Measurements from ENCODE around the gene CD81. TPM values are rescaled to one million over a fixed set of nuclear protein-coding genes. Genes with fewer than 3 reads are reported as not detected.

Gene CD81
- total and polyA plus RNA-seq, 2 experiments from 2014 or later: 88.6 to 290 TPM

GRCh38 chr11:2395856-2396255 is 18.7 kb downstream of the CD81 start:
- Histone ChIP-seq H4K20me1 (replicated peaks; ENCODE audit: insufficient read depth) (no peaks in the 10 kb centered on the region; the same call in 1 of the 2 replicates), H3F3A (replicated peaks; ENCODE audit: low read depth) (no peaks in the 10 kb centered on the region), H3K4me1 (ENCODE audit: insufficient read depth) (no peaks in the 10 kb centered on the region), H3K4me2 (no peak overlapping the region), H3K27ac (ENCODE audit: low read depth) (no peak overlapping the region), H3K79me2 (replicated peaks; ENCODE audit: insufficient read depth) (peaks cover under 1% of the 10 kb centered on the region), H3K4me3 (no peak overlapping the region), H3K9me2 (ENCODE audit: insufficient read depth) (no peaks in the 10 kb centered on the region), H3K36me3 (ENCODE audit: insufficient read depth) (no peaks in the 10 kb centered on the region; the same call in 1 of the 2 replicates), H3K27me3 (ENCODE audit: insufficient read depth) (no peaks in the 10 kb centered on the region), H2AFZ (no peak overlapping the region)
- DNase-seq (ENCODE audit: low spot score) (no peak), ATAC-seq (no peak)
- Mint-ChIP-seq H3K27me3 (ENCODE audit: insufficient read depth, low read depth, poor library complexity) (peaks cover 10% of the 10 kb centered on the region), H3K9me3 (no peaks in the 10 kb centered on the region), H3K36me3 (ENCODE audit: low read depth) (peaks cover 10% of the 10 kb centered on the region; the same call in 1 of the 3 replicates), H3K4me3 (no peak overlapping the region), H3K27ac (no peak overlapping the region), H3K4me1 (no peaks in the 10 kb centered on the region; the same call in 2 of the 3 replicates)
- TF ChIP-seq POLR2AphosphoS5 (IDR thresholded peaks at IDR 0.05; ENCODE audit: low read depth): no peak
- TF ChIP-seq NANOG (IDR thresholded peaks at IDR 0.05; ENCODE audit: borderline replicate concordance): no peak
- no peak for TF ChIP-seq STAT1 (IDR thresholded peaks at IDR 0.05; ENCODE audit: unreplicated experiment)
- no peak for TF ChIP-seq CTCF (conservative IDR thresholded peaks at IDR 0.05; ENCODE audit: low read depth in 2 of 2)
- no peak for TF ChIP-seq EZH2phosphoT487 (IDR thresholded peaks at IDR 0.05; ENCODE audit: unreplicated experiment)
- TF ChIP-seq REST (IDR thresholded peaks at IDR 0.05; ENCODE audit: unreplicated experiment): no peak
- no peak for TF ChIP-seq CREB1 (CRISPR knock-in tag; IDR thresholded peaks at IDR 0.05; ENCODE audit: low read depth)
- TF ChIP-seq ZNF462 (CRISPR knock-in tag; IDR thresholded peaks at IDR 0.05): no peak
- TF ChIP-seq JUNB (IDR thresholded peaks at IDR 0.05; ENCODE audit: unreplicated experiment): no peak
- no peak for TF ChIP-seq ZNF114 (CRISPR knock-in tag; IDR thresholded peaks at IDR 0.05)
- no peak for TF ChIP-seq ZNF331 (CRISPR knock-in tag; IDR thresholded peaks at IDR 0.05; ENCODE audit: low read depth)
- TF ChIP-seq EZH2 (IDR thresholded peaks at IDR 0.05; ENCODE audit: low read depth, unreplicated experiment): no peak
- no peak for TF ChIP-seq ETS1 (IDR thresholded peaks at IDR 0.05)
